Right lobe of liver (tissue), 4 donors: ENCODE measurements around the gene MTM1.

Experiments used
- CTCF ChIP-seq, 4 donors: fragments of 200-600 bp in 3 of 4; fragments of 450-650 bp in 1 of 4; IDR thresholded peaks; one replicate each; pipeline versions ENCODE4 v1.5.1 to v1.8.0; 2016 to 2022; ENCODE audit warnings: antibody characterized with exemption in 4 of 4, mild to moderate bottlenecking in 2 of 4
- POLR2A ChIP-seq: fragments of 450-650 bp; IDR thresholded peaks from one replicate; pipeline ENCODE4 v1.6.1; 2017; ENCODE audit warnings: antibody characterized with exemption, mild to moderate bottlenecking
- donor health status: DM: no; HTN: no; CAD: no.
- donor health status: DM: no; HTN: no; CAD: no.
- donor health status: DM: no; HTN: yes; CAD: no.

- TF ChIP-seq CTCF (IDR thresholded peaks at IDR 0.05) (no peak), POLR2A (no peak)
Observed at GRCh38 chrX:150558424-150558823, 10.0 kb upstream of the MTM1 start.
